Measurements from ENCODE around the gene TTC3. TPM values are rescaled to one million over a fixed set of nuclear protein-coding genes. Genes with fewer than 3 reads are reported as not detected.

The TTC3 gene
- total and polyA plus RNA-seq, 9 of the 15 experiments (the other 6 are each of a cell fraction or from before 2014, with no cell fraction given), result 17.5 to 92.0 (median 59.5) TPM

GRCh38 chr21:37220981-37221664 lies 148.1 kb downstream of the TTC3 start (continued):
- TF ChIP-seq VEZF1 (CRISPR knock-in tag; IDR thresholded peaks at IDR 0.05) (peak; percentile 40), JUN (IDR thresholded peaks at IDR 0.05; ENCODE audit: borderline replicate concordance, low read depth, low read length) (peak; percentile 39; the same call in 1 of the 2 replicates), JUN (CRISPR knock-in tag; IDR thresholded peaks at IDR 0.05; ENCODE audit: borderline replicate concordance) (no peak), ZNF512 (tag; IDR thresholded peaks at IDR 0.05) (no peak), ZNF583 (CRISPR knock-in tag; IDR thresholded peaks at IDR 0.05) (0 out of 2 replicates have a peak, but pooled peaks have one; percentile 29), ZNF197 (CRISPR knock-in tag; IDR thresholded peaks at IDR 0.05; ENCODE audit: low read depth) (no peak), ZBTB49 (CRISPR knock-in tag; IDR thresholded peaks at IDR 0.05; ENCODE audit: borderline replicate concordance) (no peak), NKRF (IDR thresholded peaks at IDR 0.05; ENCODE audit: borderline replicate concordance) (0 out of 2 replicates have a peak, but pooled peaks have one; percentile 39), TBP (optimal IDR thresholded peaks at IDR 0.05; ENCODE audit: low read depth, low read length) (peak; percentile 61), STAG1 (CRISPR knock-in tag; IDR thresholded peaks at IDR 0.05; ENCODE audit: borderline replicate concordance) (peak; percentile 47; the same call in 1 of the 2 replicates), RFX7 (CRISPR knock-in tag; IDR thresholded peaks at IDR 0.05) (no peak), RNF219 (CRISPR knock-in tag; IDR thresholded peaks at IDR 0.05) (no peak), FOXK2 (conservative IDR thresholded peaks at IDR 0.05 in 1 of 2, IDR thresholded peaks at IDR 0.05 in 1 of 2; ENCODE audit: low read depth in 2 of 2) (peak in 1 of 2 experiments; percentile 45; a peak in 1 of 4 replicates), ELK3 (CRISPR knock-in tag; IDR thresholded peaks at IDR 0.05) (no peak), RBBP5 (IDR thresholded peaks at IDR 0.05; ENCODE audit: borderline replicate concordance, insufficient read depth, low read length, poor library complexity, severe bottlenecking) (peak; percentile 4)
